Endothelial cell of umbilical vein (primary cell): ENCODE results near the gene RALGPS1.

ENCODE experiments used
- POLR2A ChIP-seq: IDR thresholded peaks from 2 replicates; pipeline ENCODE4 v1.6.1; 2012; ENCODE audit warnings: low read depth, mild to moderate bottlenecking, control low read depth, low read length
- POLR2AphosphoS5 ChIP-seq: IDR thresholded peaks from 2 replicates; pipeline ENCODE4 v1.6.1; 2012; ENCODE audit warnings: low read depth, mild to moderate bottlenecking, control low read depth, low read length, moderate library complexity; ENCODE audit not compliant: insufficient read depth
- TF ChIP-seq, protein P1 (sequence below), 2 donors: IDR thresholded peaks; 1 replicate in 1 of 2; 2 replicates in 1 of 2; pipeline ENCODE4 v1.5.1; 2011; ENCODE audit warnings: low read length in 2 of 2, mild to moderate bottlenecking in 2 of 2, moderate library complexity in 2 of 2, control low read depth in 1 of 2, inconsistent platforms in 1 of 2, low read depth in 1 of 2; ENCODE audit not compliant: insufficient read depth in 1 of 2; ENCODE audit errors: extremely low read depth in 1 of 2

GRCh38 chr9:127166111-127166510, 251.5 kb downstream of the RALGPS1 start:
- TF ChIP-seq, protein P1, sequence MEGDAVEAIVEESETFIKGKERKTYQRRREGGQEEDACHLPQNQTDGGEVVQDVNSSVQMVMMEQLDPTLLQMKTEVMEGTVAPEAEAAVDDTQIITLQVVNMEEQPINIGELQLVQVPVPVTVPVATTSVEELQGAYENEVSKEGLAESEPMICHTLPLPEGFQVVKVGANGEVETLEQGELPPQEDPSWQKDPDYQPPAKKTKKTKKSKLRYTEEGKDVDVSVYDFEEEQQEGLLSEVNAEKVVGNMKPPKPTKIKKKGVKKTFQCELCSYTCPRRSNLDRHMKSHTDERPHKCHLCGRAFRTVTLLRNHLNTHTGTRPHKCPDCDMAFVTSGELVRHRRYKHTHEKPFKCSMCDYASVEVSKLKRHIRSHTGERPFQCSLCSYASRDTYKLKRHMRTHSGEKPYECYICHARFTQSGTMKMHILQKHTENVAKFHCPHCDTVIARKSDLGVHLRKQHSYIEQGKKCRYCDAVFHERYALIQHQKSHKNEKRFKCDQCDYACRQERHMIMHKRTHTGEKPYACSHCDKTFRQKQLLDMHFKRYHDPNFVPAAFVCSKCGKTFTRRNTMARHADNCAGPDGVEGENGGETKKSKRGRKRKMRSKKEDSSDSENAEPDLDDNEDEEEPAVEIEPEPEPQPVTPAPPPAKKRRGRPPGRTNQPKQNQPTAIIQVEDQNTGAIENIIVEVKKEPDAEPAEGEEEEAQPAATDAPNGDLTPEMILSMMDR (IDR thresholded peaks at IDR 0.05; ENCODE audit: extremely low read depth in 1 of 2, insufficient read depth in 1 of 2, low read depth in 1 of 2, low read length in 2 of 2): no peak
- TF ChIP-seq POLR2AphosphoS5 (no peak), POLR2A (no peak)
